Activated CD8-positive, alpha-beta memory T cell treated with anti-CD3 and anti-CD28 coated beads, Interleukin-2, amount 10 ng/mL, durations not matched to agents 7 days and 5 days (primary cell): ENCODE results near the gene SLC5A1. TPM values are rescaled to one million over a fixed set of nuclear protein-coding genes. Genes with fewer than 3 reads are reported as not detected.

Source experiments
- ATAC-seq: fragments of 150-1000 bp; cut with Tn5 transposase; one replicate; pipeline ENCODE4 v1.10.0; 2021; ENCODE audit warnings: moderate library complexity
- CTCF ChIA-PET: fragments of 350-600 bp; sonication (Branson Sonifier 250); formaldehyde crosslinking; loops from one replicate; lab custom pipeline; 2021; ENCODE audit warnings: antibody characterized with exemption; lab: Charles Lee
- DNase-seq: peaks from one replicate; pipeline ENCODE4 v3.0.0-alpha.2; 2020
- H3K27ac Mint-ChIP-seq: one replicate; pipeline ENCODE4 v1.8.0; 2021; ENCODE audit warnings: mild to moderate bottlenecking, mixed read lengths
- H3K27me3 Mint-ChIP-seq: one replicate; pipeline ENCODE4 v1.8.0; 2021; ENCODE audit warnings: mixed read lengths
- H3K36me3 Mint-ChIP-seq: one replicate; pipeline ENCODE4 v1.8.0; 2021; ENCODE audit warnings: mild to moderate bottlenecking, mixed read lengths
- H3K4me1 Mint-ChIP-seq: one replicate; pipeline ENCODE4 v1.8.0; 2021; ENCODE audit warnings: mixed read lengths
- H3K4me3 Mint-ChIP-seq: one replicate; pipeline ENCODE4 v1.8.0; 2021; ENCODE audit warnings: mild to moderate bottlenecking, moderate library complexity, mixed read lengths
- H3K9me3 Mint-ChIP-seq: one replicate; pipeline ENCODE4 v1.8.0; 2022; ENCODE audit warnings: low read depth, mixed read lengths
- total RNA-seq, 2 experiments: library from RNA; stranded (reverse); gene quantifications; one replicate each; pipeline ENCODE4 v1.2.3, GENCODE V29; 2021

The SLC5A1 gene
- total RNA-seq, 2 experiments from 2014 or later, result not detected

DNA sequence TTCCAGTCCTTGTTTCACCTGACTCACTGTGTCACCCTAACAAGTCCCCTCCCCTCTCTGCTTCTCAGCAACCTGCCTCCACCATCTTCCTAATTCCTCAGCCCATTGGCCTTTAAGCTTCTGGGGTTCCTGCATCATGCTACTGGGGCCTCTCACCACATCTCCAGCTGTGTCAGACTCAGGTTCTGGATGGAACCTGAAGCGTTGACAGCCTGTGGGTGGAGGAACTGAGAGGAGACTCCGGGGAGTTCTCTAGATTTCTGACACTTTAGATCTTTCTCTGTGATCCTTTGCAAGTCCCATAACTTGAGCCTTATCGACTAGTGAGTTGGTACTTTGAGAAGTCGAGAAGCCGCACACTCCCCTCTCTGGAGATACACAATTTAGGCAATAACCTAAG is 11.6 kb upstream of the SLC5A1 start:
- no peak overlapping the region for H3K4me3 Mint-ChIP-seq
- CTCF ChIA-PET, result no interaction called here
- H3K9me3 Mint-ChIP-seq, result no peaks in the 10 kb centered on the region
- ATAC-seq (no peak), DNase-seq (no peak)
- no peaks in the 10 kb centered on the region for H3K4me1 Mint-ChIP-seq
- no peaks in the 10 kb centered on the region for H3K36me3 Mint-ChIP-seq
- H3K27me3 Mint-ChIP-seq, result peaks cover 41% of the 10 kb centered on the region
- no peak overlapping the region for H3K27ac Mint-ChIP-seq

DNA sequence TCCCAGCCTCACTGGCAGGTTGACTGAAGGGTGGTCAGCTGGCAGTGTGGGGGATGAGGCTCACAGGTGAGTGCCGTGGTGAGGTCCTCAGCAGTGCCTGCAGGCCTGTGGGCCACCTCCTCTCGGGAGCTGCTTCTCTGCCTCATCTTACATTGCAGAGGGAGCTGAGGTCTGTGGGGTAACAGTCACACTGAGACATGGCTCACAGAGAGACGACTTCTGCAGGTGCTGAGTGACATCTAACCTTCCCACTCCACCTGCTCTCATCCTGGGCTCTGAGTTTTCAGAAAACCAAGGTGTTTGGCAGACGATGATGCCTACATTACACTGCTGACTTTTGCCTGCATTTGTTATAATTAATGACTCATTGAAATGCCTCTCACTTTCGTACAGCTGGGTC is 8.8 kb upstream of the SLC5A1 start:
- Mint-ChIP-seq H3K27ac (no peak overlapping the region), H3K36me3 (no peaks in the 10 kb centered on the region), H3K9me3 (no peaks in the 10 kb centered on the region), H3K4me1 (no peaks in the 10 kb centered on the region), H3K27me3 (peaks cover 46% of the 10 kb centered on the region), H3K4me3 (no peak overlapping the region)
- ATAC-seq (no peak), DNase-seq (no peak)
- CTCF ChIA-PET, result no interaction called here

DNA sequence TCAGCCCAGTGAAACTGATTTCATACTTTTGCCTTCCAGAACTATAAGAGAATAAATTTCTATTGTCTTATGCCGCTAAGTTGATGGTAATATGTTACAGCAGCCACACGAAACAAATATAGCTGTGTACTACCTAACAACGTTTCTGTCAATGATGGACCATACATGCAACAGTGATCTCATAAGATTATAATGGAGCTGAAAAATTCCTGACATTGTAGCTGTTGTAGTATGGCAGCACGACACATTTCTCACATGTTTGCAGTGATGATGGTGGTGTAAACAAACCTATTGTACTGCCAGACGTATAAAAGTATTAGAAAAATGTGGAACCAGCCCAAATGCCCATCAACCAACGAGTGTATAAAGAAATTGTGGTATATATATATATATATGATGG is 5.8 kb upstream of the SLC5A1 start:
- DNase-seq (no peak), ATAC-seq (no peak)
- CTCF ChIA-PET, result no interaction called here
- no peaks in the 10 kb centered on the region for H3K9me3 Mint-ChIP-seq
- H3K4me3 Mint-ChIP-seq, result no peak overlapping the region
- H3K4me1 Mint-ChIP-seq, result no peaks in the 10 kb centered on the region
- H3K27me3 Mint-ChIP-seq, result peaks cover 58% of the 10 kb centered on the region
- no peak overlapping the region for H3K27ac Mint-ChIP-seq
- no peaks in the 10 kb centered on the region for H3K36me3 Mint-ChIP-seq

DNA sequence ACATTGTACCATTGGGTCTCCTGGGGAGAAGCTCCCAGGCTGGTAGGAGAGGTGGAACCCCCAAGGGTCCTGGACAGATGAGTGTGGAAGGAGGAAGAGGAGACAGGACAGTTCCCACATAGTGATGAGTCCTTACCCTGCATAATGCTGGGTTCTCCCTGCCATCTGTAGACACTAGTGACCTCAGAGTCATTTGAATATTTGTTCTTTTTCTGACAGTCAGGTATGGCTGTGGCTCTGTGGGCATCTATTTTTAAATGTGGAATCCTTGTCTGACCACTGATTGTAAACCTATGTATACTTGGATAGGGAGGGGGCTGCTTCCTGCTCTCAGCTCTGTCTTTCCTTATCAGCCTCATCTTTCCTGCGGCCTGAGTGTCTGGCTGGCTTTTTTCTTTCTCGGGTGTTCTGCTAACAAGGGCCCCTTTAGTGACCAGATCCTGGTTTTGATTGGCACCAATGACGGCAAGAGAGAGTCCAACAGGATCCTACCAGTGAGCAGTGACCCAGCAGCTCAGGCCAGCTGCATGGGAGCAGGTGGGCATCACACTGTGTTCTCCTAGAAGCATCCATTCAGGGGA is 2.6 kb upstream of the SLC5A1 start:
- CTCF ChIA-PET, result no interaction called here

DNA sequence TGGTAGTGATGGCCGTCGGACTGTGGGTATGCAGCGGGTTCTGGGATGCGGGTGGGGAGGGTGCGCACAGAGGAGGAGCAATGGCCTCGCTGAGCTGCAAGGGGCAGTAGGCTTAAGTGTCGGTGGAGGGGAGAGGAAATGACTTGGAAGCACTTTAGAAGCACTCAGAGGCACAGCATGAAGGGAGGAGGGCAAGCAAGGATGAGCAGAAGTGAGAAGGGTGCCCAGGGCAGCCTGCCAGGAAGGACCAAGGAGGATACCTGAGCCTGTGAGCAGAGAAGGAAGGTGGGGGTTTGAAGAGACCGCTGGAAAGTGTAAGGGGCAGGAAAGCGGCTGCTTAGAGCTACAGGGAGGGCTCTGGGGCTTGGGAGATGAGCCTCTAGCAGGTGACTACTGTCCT is 330 bp downstream of the SLC5A1 start:
- no peaks in the 10 kb centered on the region for H3K36me3 Mint-ChIP-seq
- ATAC-seq (no peak), DNase-seq (no peak)
- H3K4me3 Mint-ChIP-seq, result no peak overlapping the region
- H3K9me3 Mint-ChIP-seq, result no peaks in the 10 kb centered on the region
- H3K4me1 Mint-ChIP-seq, result no peaks in the 10 kb centered on the region
- peaks cover 84% of the 10 kb centered on the region for H3K27me3 Mint-ChIP-seq
- CTCF ChIA-PET, result no interaction called here
- H3K27ac Mint-ChIP-seq, result no peak overlapping the region

More for the DNA sequence above, 2.6 kb upstream of the SLC5A1 start:
- H3K27ac Mint-ChIP-seq, result no peak overlapping the region
- H3K9me3 Mint-ChIP-seq, result no peaks in the 10 kb centered on the region
- no peak overlapping the region for H3K4me3 Mint-ChIP-seq
- ATAC-seq, result no peak
- DNase-seq, result no peak
- no peaks in the 10 kb centered on the region for H3K36me3 Mint-ChIP-seq
- peaks cover 74% of the 10 kb centered on the region for H3K27me3 Mint-ChIP-seq
- no peaks in the 10 kb centered on the region for H3K4me1 Mint-ChIP-seq

DNA sequence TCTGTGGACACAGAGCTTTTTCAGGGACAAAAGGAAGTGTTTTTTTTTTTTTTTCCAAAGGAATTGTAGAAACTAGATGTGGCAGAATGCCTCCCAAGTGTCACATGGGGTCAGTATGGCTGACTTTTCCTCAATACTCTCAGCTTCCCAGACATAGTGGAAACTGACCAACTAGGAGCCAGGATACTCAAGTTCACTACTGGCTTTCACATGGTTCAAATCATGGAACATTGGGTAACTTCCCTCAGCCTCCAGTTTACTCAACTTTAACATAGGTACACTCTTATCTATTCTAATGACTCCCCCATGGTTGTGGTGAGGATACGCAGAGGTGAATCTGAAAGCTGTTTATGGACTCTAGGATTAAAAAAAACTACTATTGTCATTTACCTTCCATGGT is 1.4 kb downstream of the SLC5A1 start:
- ATAC-seq (no peak), DNase-seq (no peak)
- CTCF ChIA-PET, result no interaction called here
- Mint-ChIP-seq H3K9me3 (no peaks in the 10 kb centered on the region), H3K27ac (no peak overlapping the region), H3K36me3 (no peaks in the 10 kb centered on the region), H3K27me3 (peaks cover 77% of the 10 kb centered on the region), H3K4me3 (no peak overlapping the region), H3K4me1 (no peaks in the 10 kb centered on the region)

DNA sequence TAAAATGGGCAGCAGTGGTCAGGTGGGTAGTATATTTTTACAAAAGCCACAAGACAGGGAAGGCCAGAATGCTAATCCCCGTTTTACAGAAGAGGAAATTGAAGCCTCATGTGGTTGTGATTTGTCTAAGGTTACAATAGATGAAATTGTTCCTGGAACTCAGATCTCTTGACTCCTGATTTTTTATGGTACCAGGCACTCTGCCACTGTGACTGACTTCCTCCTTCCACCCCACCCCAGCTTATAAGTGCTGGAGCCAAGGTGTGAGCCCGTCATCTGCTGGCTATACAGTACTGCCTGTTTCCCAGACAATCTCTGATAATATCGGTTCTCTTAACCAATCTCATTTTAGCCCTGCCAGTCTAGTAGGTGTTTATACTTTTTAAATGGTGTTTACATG is 1.9 kb downstream of the SLC5A1 start:
- Mint-ChIP-seq H3K4me1 (no peaks in the 10 kb centered on the region), H3K27ac (no peak overlapping the region), H3K9me3 (no peaks in the 10 kb centered on the region), H3K4me3 (no peak overlapping the region), H3K27me3 (peaks cover 81% of the 10 kb centered on the region), H3K36me3 (no peaks in the 10 kb centered on the region)
- DNase-seq (no peak), ATAC-seq (no peak)
- CTCF ChIA-PET, result no interaction called here

DNA sequence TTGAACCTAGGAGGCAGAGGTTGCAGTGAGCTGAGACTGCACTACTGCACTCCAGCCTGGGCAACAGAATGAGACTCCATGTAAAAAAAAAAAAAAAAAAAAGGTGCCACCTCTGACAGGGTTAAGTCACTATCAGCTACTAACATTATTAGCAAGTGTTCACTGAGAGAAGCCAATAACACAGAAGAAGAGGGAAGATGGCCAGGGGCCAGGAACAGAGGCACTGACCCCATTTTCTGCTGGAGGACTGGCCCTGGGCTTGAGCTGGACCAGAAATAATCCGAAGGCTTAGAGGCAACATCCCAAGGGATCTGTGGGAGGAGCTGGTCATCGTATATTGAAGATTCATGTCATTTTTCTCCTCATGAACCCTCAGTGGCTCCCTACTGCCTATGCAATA is 5.0 kb downstream of the SLC5A1 start:
- peaks cover 18% of the 10 kb centered on the region for H3K4me1 Mint-ChIP-seq
- H3K27me3 Mint-ChIP-seq, result peaks cover 87% of the 10 kb centered on the region
- H3K27ac Mint-ChIP-seq, result no peak overlapping the region
- H3K4me3 Mint-ChIP-seq, result no peak overlapping the region
- CTCF ChIA-PET, result interaction anchor here (0.7 kb wide), 1 partner anchor 97 kb away, joined by 6 read pairs; no protein-coding TSS in a partner anchor
- H3K36me3 Mint-ChIP-seq, result no peaks in the 10 kb centered on the region
- ATAC-seq (no peak), DNase-seq (no peak)
- no peaks in the 10 kb centered on the region for H3K9me3 Mint-ChIP-seq

DNA sequence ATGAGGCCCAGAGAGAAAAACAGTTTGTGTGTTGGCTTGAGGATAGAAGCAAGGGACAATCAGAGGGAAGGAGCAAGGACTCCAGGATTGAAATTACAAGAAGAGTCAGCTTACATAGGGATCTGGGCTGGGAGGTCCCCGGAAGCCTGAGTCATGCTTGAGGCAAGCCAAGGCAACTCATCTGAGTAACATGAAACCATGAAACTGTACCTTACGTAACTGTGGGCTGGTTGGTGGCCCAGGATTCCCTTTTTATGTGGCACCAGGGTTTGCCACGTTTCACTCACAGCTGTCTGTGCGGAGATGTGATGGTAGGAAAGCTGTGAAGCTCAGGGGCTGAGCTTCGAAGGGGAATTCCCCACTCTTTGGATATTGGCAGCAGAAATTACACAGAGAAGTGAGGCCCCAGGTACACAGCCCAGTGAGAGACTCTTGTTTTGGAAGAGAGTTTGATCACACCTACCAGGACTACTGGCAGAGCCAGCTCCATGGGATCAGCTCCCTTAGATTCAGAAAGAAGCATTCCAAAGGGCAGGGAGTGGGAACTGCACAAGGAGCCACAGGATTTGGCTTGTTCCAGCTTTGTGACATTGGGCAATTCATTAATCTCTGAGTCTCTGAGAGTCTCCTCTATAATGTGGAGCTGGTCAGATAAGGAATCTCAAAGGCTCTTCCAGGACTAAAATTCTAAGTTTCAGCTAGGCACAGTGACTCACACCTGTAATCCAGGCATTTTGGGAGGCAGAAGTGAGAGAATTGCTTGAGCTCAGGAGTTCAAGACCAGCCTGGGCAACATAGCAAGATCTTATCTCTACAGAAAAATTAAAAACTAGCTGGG is 7.8 kb downstream of the SLC5A1 start:
- CTCF ChIA-PET, result interaction anchor here (0.8 to 1.8 kb wide), 2 partner anchors 15 to 81 kb away, joined by 3 to 7 read pairs; no protein-coding TSS in a partner anchor
- no peaks in the 10 kb centered on the region for H3K9me3 Mint-ChIP-seq
- H3K4me3 Mint-ChIP-seq, result no peak overlapping the region
- ATAC-seq, result peak; percentile 94
- peaks cover 18% of the 10 kb centered on the region for H3K4me1 Mint-ChIP-seq
- H3K27ac Mint-ChIP-seq, result peak overlapping the region; percentile 20
- peak; percentile 87 for DNase-seq
- H3K36me3 Mint-ChIP-seq, result no peaks in the 10 kb centered on the region
- H3K27me3 Mint-ChIP-seq, result peaks cover 85% of the 10 kb centered on the region

DNA sequence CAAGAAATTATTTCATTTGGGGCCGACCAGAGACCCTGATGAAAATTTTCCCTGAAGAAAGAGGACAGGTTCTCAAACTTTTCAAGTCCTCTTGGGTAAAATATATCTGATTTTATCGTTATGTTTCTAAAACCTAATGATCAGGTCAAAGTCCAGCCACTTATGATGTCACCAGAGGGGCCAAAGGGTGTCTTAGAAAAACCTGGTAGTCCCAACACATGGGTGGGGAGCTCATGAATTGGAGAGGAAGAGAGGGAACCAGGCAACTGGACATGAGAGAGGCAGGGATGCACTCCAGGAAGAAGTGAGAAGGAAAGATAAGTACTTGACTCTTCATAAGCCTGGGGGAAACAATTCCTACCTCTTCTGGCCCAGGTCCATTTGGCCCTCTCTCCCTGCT is 9.2 kb downstream of the SLC5A1 start:
- ATAC-seq (no peak), DNase-seq (no peak)
- Mint-ChIP-seq H3K4me1 (peaks cover 18% of the 10 kb centered on the region), H3K36me3 (no peaks in the 10 kb centered on the region), H3K27ac (no peak overlapping the region), H3K4me3 (no peak overlapping the region), H3K27me3 (peaks cover 81% of the 10 kb centered on the region), H3K9me3 (no peaks in the 10 kb centered on the region)
- CTCF ChIA-PET, result interaction anchor here (1.8 kb wide), 1 partner anchor 82 kb away, joined by 7 read pairs; no protein-coding TSS in a partner anchor

DNA sequence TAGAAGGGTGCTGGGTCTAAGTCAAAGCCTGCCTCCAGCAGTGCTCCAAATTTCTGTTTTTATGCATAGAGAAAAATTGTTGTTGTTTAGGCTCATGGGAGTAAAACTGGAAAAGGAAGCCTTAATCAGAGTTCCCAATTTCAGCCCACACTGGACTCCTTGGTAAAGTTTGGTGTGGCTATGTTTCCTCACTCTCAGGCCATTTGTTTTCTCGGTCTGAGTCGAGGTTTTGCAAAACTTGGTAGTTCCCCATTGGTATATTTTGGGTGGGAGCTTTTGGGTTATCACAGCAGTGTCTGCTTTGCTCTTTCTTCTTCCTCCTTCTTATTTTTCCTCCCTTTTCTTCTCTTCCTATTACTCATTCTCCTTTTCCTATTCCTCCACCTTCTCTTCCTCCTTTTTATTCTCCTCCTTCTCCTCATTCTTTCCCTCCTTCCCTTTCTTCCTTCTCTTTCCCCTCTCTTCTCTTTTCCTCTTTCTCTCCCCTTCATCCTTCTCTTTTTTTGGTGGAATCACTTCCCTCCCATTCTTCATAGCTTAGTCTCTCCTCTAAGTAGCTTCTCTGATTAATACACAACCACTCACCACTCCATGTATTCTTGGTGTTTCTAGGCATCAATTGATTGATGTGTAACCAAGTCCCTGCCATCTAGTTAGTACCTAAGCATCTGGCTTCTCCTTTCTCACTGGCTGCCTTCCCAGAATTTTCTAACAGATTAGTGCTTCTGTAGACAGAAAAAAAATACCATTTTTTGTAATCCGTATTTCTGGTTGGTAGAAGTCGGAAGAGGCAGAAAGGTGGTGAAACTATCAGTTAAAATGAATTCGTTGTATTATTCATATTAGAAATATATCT is 10.1 kb downstream of the SLC5A1 start:
- Mint-ChIP-seq H3K9me3 (no peaks in the 10 kb centered on the region), H3K4me1 (peaks cover 18% of the 10 kb centered on the region), H3K4me3 (no peak overlapping the region), H3K36me3 (no peaks in the 10 kb centered on the region), H3K27ac (no peak overlapping the region), H3K27me3 (peaks cover 81% of the 10 kb centered on the region)
- ATAC-seq (no peak), DNase-seq (no peak)
- CTCF ChIA-PET, result no interaction called here

DNA sequence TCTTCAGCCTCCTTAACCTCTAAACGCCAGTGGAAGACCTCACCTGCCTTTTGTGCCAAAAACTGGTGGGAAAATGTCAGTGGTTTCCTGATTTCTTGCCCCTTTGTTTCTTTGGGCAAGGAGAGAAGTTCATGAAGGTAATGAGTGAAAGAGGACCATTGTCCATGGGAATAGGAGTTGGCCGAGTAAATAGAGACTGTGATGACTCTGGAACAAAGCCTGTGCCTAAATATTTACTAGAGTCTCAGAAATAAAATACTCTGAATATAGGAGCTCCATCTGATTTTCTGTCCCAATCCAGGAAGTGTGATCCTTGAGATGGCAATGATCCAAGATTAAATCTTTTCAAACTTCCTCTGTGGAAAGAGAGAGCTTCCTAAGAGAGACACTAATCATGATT is 12.0 kb downstream of the SLC5A1 start:
- Mint-ChIP-seq H3K36me3 (no peaks in the 10 kb centered on the region), H3K27me3 (peaks cover 84% of the 10 kb centered on the region), H3K27ac (no peak overlapping the region), H3K9me3 (no peaks in the 10 kb centered on the region), H3K4me3 (no peak overlapping the region), H3K4me1 (peaks cover 18% of the 10 kb centered on the region)
- CTCF ChIA-PET, result no interaction called here
- DNase-seq (no peak), ATAC-seq (no peak)

DNA sequence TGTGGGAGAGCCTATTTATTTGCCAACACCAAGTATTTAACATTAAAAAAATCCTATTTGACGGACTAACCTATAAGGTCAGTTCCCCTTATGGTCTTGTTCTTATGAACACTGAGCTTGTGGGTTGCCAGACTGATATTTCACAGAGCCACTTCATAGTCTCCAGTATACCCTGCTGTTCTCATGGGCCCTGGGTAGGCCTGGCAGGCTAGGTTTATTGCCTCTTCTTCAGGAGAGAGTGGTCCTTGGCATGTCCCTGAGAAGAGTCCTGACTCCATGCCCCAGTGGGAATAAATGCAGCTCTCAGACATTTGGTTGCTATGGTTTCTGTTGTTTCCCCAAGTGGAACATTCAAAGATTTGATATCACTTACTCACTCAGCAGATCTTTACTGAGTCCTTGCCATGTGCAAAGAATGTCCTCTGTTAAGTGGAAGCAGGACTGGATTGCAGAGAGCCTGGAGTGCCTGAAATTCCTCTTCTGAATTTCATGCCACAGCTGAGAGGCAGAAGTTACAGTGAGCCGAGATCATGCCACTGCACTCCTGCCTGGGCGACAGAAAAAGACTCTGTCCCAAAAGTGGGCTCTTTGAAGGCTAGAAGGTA is 15.7 kb downstream of the SLC5A1 start:
- no peak for DNase-seq
- Mint-ChIP-seq H3K9me3 (no peaks in the 10 kb centered on the region), H3K27ac (no peak overlapping the region), H3K4me3 (no peak overlapping the region), H3K4me1 (no peaks in the 10 kb centered on the region), H3K27me3 (peaks cover 72% of the 10 kb centered on the region), H3K36me3 (no peaks in the 10 kb centered on the region)
- ATAC-seq, result no peak
- CTCF ChIA-PET, result interaction anchor here (0.6 kb wide), 1 partner anchor 102 kb away, joined by 3 read pairs; no protein-coding TSS in a partner anchor
